ENCODE results near the gene DCPS.

The DCPS gene

GRCh38 chr11:126335463-126335760 is 31.6 kb downstream of the DCPS start:
- TF ChIP-seq EZH2 (IDR thresholded peaks at IDR 0.05) (no peak), POLR2AphosphoS5 (IDR thresholded peaks at IDR 0.05; ENCODE audit: borderline replicate concordance, low read depth, low read length) (no peak)
- no peak for DNase-seq (ENCODE audit: low read depth, low spot score)
- Histone ChIP-seq H3K27ac (no peak overlapping the region), H3K9ac (ENCODE audit: insufficient read length) (no peak overlapping the region), H3K36me3 (ENCODE audit: insufficient read depth, low read length) (no peaks in the 10 kb centered on the region), H3K9me3 (ENCODE audit: low read depth, low read length) (no peaks in the 10 kb centered on the region), H3K4me3 (no peak overlapping the region)

GRCh38 chr11:126336138-126336541 is 32.3 kb downstream of the DCPS start:
- H3K9me3 ChIP-seq (ENCODE audit: low read depth, low read length), result no peaks in the 10 kb centered on the region
- no peak overlapping the region for H3K27ac ChIP-seq
- no peaks in the 10 kb centered on the region for H3K36me3 ChIP-seq (ENCODE audit: insufficient read depth, low read length)
- DNase-seq (ENCODE audit: low read depth, low spot score), result no peak
- H3K9ac ChIP-seq (ENCODE audit: insufficient read length), result no peak overlapping the region
- H3K4me3 ChIP-seq, result no peak overlapping the region
- TF ChIP-seq FOXP2 (optimal IDR thresholded peaks at IDR 0.05; ENCODE audit: control extremely low read depth, extremely low read length, insufficient read depth) (no peak), EZH2 (IDR thresholded peaks at IDR 0.05) (no peak), POLR2AphosphoS5 (IDR thresholded peaks at IDR 0.05; ENCODE audit: borderline replicate concordance, low read depth, low read length) (no peak)

- TF ChIP-seq EZH2 (IDR thresholded peaks at IDR 0.05) (no peak), FOXP2 (optimal IDR thresholded peaks at IDR 0.05; ENCODE audit: control extremely low read depth, extremely low read length, insufficient read depth) (no peak), POLR2AphosphoS5 (IDR thresholded peaks at IDR 0.05; ENCODE audit: borderline replicate concordance, low read depth, low read length) (no peak)
Measured at GRCh38 chr11:126336671-126337101, 32.8 kb downstream of the DCPS start.

GRCh38 chr11:126337126-126337473 is 33.2 kb downstream of the DCPS start:
- DNase-seq (ENCODE audit: low read depth, low spot score), result no peak
- Histone ChIP-seq H3K9me3 (ENCODE audit: low read depth, low read length) (no peaks in the 10 kb centered on the region), H3K9ac (ENCODE audit: insufficient read length) (no peak overlapping the region), H3K27ac (no peak overlapping the region), H3K36me3 (ENCODE audit: insufficient read depth, low read length) (0 out of 2 replicates have a peak, but pooled peaks cover 3% of the 10 kb centered on the region), H3K4me3 (no peak overlapping the region)
- TF ChIP-seq POLR2AphosphoS5 (IDR thresholded peaks at IDR 0.05; ENCODE audit: borderline replicate concordance, low read depth, low read length) (no peak), FOXP2 (optimal IDR thresholded peaks at IDR 0.05; ENCODE audit: control extremely low read depth, extremely low read length, insufficient read depth) (no peak)

More at GRCh38 chr11:126336671-126337101, 32.8 kb downstream of the DCPS start:
- Histone ChIP-seq H3K9ac (ENCODE audit: insufficient read length) (no peak overlapping the region), H3K4me3 (no peak overlapping the region), H3K9me3 (ENCODE audit: low read depth, low read length) (no peaks in the 10 kb centered on the region), H3K27ac (no peak overlapping the region), H3K36me3 (ENCODE audit: insufficient read depth, low read length) (0 out of 2 replicates have a peak, but pooled peaks cover 3% of the 10 kb centered on the region)
- no peak for DNase-seq (ENCODE audit: low read depth, low spot score)

GRCh38 chr11:126337474-126338241 is 33.8 kb downstream of the DCPS start:
- no peak overlapping the region for H3K9ac ChIP-seq (ENCODE audit: insufficient read length)
- no peak overlapping the region for H3K4me3 ChIP-seq
- 0 out of 2 replicates have a peak, but pooled peaks cover 3% of the 10 kb centered on the region for H3K36me3 ChIP-seq (ENCODE audit: insufficient read depth, low read length)
- no peak for DNase-seq (ENCODE audit: low read depth, low spot score)
- H3K27ac ChIP-seq, result no peak overlapping the region
- H3K9me3 ChIP-seq (ENCODE audit: low read depth, low read length), result no peaks in the 10 kb centered on the region
- TF ChIP-seq FOXP2 (optimal IDR thresholded peaks at IDR 0.05; ENCODE audit: control extremely low read depth, extremely low read length, insufficient read depth) (no peak), EZH2 (IDR thresholded peaks at IDR 0.05) (no peak), POLR2AphosphoS5 (IDR thresholded peaks at IDR 0.05; ENCODE audit: borderline replicate concordance, low read depth, low read length) (no peak)

GRCh38 chr11:126338346-126339055 is 34.6 kb downstream of the DCPS start:
- Histone ChIP-seq H3K27ac (no peak overlapping the region), H3K36me3 (ENCODE audit: insufficient read depth, low read length) (0 out of 2 replicates have a peak, but pooled peaks cover 3% of the 10 kb centered on the region), H3K9me3 (ENCODE audit: low read depth, low read length) (no peaks in the 10 kb centered on the region), H3K9ac (ENCODE audit: insufficient read length) (no peak overlapping the region), H3K4me3 (no peak overlapping the region)
- DNase-seq (ENCODE audit: low read depth, low spot score), result no peak
- no peak for TF ChIP-seq FOXP2 (optimal IDR thresholded peaks at IDR 0.05; ENCODE audit: control extremely low read depth, extremely low read length, insufficient read depth)
- no peak for TF ChIP-seq POLR2AphosphoS5 (IDR thresholded peaks at IDR 0.05; ENCODE audit: borderline replicate concordance, low read depth, low read length)
- no peak for TF ChIP-seq EZH2 (IDR thresholded peaks at IDR 0.05)

GRCh38 chr11:126339073-126339862 is 35.4 kb downstream of the DCPS start:
- Histone ChIP-seq H3K36me3 (ENCODE audit: insufficient read depth, low read length) (0 out of 2 replicates have a peak, but pooled peaks cover 3% of the 10 kb centered on the region), H3K9me3 (ENCODE audit: low read depth, low read length) (no peaks in the 10 kb centered on the region), H3K9ac (ENCODE audit: insufficient read length) (no peak overlapping the region), H3K27ac (no peak overlapping the region), H3K4me3 (no peak overlapping the region)
- DNase-seq (ENCODE audit: low read depth, low spot score), result no peak
- TF ChIP-seq FOXP2 (optimal IDR thresholded peaks at IDR 0.05; ENCODE audit: control extremely low read depth, extremely low read length, insufficient read depth), result no peak
- no peak for TF ChIP-seq EZH2 (IDR thresholded peaks at IDR 0.05)
- no peak for TF ChIP-seq POLR2AphosphoS5 (IDR thresholded peaks at IDR 0.05; ENCODE audit: borderline replicate concordance, low read depth, low read length)

GRCh38 chr11:126339863-126340434 is 36.1 kb downstream of the DCPS start:
- no peak for DNase-seq (ENCODE audit: low read depth, low spot score)
- 0 out of 2 replicates have a peak, but pooled peaks cover 3% of the 10 kb centered on the region for H3K36me3 ChIP-seq (ENCODE audit: insufficient read depth, low read length)
- no peaks in the 10 kb centered on the region for H3K9me3 ChIP-seq (ENCODE audit: low read depth, low read length)
- no peak overlapping the region for H3K9ac ChIP-seq (ENCODE audit: insufficient read length)
- H3K27ac ChIP-seq, result no peak overlapping the region
- no peak overlapping the region for H3K4me3 ChIP-seq
- no peak for TF ChIP-seq FOXP2 (optimal IDR thresholded peaks at IDR 0.05; ENCODE audit: control extremely low read depth, extremely low read length, insufficient read depth)
- TF ChIP-seq POLR2AphosphoS5 (IDR thresholded peaks at IDR 0.05; ENCODE audit: borderline replicate concordance, low read depth, low read length), result no peak
- TF ChIP-seq EZH2 (IDR thresholded peaks at IDR 0.05), result no peak
